ENCODE results near the gene GSE1. TPM values are rescaled to one million over a fixed set of nuclear protein-coding genes. Genes with fewer than 3 reads are reported as not detected.

GSE1 gene
- total and polyA plus RNA-seq, 2 of the 13 experiments (the other 11 are each of a cell fraction or from before 2014, with no cell fraction given): 16.1 to 31.2 TPM

DNA sequence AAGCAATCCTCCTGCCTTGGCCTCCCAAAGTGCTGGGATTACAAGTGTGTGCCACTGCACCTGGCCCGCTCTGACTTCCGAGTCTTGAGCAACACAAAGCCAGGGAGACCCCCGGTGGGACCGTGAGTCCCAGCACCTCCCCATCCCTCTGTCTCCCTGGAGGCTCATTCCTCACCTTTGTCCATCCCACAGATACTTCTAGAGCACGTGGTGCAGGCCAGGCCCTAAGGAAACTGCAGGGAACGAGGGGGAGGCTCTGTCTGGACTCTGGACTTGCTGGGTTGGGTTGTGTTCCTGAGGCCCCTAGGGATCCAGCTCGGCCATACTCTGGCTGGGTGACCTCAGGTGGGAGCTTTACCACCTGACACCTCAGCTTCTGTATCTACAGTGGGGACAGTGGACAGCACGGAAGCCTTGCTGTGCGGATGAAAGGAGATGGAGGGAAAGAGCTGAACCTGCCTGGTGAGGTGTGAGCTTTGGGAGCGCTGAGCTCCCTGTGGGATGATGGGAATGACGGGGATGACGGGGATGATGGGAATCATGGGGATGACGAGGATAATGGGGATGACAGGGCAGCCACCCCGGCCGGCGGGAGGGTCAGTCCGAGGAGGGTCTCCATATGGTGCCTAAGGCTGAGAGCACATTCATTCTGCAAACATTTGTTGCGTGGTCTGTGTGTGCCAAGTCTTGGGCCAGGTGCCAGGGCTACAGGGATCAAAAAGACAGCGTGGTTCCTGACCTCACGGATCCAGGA is 111.2 kb downstream of the GSE1 start (continued):
- TF ChIP-seq, protein P1, sequence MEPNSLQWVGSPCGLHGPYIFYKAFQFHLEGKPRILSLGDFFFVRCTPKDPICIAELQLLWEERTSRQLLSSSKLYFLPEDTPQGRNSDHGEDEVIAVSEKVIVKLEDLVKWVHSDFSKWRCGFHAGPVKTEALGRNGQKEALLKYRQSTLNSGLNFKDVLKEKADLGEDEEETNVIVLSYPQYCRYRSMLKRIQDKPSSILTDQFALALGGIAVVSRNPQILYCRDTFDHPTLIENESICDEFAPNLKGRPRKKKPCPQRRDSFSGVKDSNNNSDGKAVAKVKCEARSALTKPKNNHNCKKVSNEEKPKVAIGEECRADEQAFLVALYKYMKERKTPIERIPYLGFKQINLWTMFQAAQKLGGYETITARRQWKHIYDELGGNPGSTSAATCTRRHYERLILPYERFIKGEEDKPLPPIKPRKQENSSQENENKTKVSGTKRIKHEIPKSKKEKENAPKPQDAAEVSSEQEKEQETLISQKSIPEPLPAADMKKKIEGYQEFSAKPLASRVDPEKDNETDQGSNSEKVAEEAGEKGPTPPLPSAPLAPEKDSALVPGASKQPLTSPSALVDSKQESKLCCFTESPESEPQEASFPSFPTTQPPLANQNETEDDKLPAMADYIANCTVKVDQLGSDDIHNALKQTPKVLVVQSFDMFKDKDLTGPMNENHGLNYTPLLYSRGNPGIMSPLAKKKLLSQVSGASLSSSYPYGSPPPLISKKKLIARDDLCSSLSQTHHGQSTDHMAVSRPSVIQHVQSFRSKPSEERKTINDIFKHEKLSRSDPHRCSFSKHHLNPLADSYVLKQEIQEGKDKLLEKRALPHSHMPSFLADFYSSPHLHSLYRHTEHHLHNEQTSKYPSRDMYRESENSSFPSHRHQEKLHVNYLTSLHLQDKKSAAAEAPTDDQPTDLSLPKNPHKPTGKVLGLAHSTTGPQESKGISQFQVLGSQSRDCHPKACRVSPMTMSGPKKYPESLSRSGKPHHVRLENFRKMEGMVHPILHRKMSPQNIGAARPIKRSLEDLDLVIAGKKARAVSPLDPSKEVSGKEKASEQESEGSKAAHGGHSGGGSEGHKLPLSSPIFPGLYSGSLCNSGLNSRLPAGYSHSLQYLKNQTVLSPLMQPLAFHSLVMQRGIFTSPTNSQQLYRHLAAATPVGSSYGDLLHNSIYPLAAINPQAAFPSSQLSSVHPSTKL (CRISPR knock-in tag; IDR thresholded peaks at IDR 0.05): no peak
- no peak for TF ChIP-seq ZNF33B (CRISPR knock-in tag; IDR thresholded peaks at IDR 0.05)
- TF ChIP-seq TBX2 (CRISPR knock-in tag; IDR thresholded peaks at IDR 0.05; ENCODE audit: borderline replicate concordance): no peak
- TF ChIP-seq ZNF572 (CRISPR knock-in tag; IDR thresholded peaks at IDR 0.05): no peak
- no peak for TF ChIP-seq ZBTB42 (CRISPR knock-in tag; IDR thresholded peaks at IDR 0.05)
- TF ChIP-seq GATAD1 (CRISPR knock-in tag; IDR thresholded peaks at IDR 0.05): no peak
- 0 out of 2 replicates have a peak, but pooled peaks have one; percentile 7 for TF ChIP-seq HNF4G (IDR thresholded peaks at IDR 0.05; ENCODE audit: borderline replicate concordance, low read depth, low read length)
- no peak for TF ChIP-seq HNF4G (CRISPR knock-in tag; IDR thresholded peaks at IDR 0.05; ENCODE audit: borderline replicate concordance, low read depth)
- TF ChIP-seq, protein P2, sequence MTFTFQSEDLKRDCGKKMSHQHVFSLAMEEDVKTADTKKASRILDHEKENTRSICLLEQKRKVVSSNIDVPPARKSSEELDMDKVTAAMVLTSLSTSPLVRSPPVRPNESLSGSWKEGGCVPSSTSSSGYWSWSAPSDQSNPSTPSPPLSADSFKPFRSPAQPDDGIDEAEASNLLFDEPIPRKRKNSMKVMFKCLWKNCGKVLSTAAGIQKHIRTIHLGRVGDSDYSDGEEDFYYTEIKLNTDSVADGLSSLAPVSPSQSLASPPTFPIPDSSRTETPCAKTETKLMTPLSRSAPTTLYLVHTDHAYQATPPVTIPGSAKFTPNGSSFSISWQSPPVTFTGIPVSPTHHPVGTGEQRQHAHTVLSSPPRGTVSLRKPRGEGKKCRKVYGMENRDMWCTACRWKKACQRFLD (CRISPR knock-in tag; IDR thresholded peaks at IDR 0.05; ENCODE audit: borderline replicate concordance): no peak
- TF ChIP-seq, protein P3, sequence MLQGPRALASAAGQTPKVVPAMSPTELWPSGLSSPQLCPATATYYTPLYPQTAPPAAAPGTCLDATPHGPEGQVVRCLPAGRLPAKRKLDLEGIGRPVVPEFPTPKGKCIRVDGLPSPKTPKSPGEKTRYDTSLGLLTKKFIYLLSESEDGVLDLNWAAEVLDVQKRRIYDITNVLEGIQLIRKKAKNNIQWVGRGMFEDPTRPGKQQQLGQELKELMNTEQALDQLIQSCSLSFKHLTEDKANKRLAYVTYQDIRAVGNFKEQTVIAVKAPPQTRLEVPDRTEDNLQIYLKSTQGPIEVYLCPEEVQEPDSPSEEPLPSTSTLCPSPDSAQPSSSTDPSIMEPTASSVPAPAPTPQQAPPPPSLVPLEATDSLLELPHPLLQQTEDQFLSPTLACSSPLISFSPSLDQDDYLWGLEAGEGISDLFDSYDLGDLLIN (CRISPR knock-in tag; IDR thresholded peaks at IDR 0.05; ENCODE audit: borderline replicate concordance): no peak
- TF ChIP-seq PHF5A (CRISPR knock-in tag; IDR thresholded peaks at IDR 0.05; ENCODE audit: low read depth, unreplicated experiment): no peak
- TF ChIP-seq ADNP (CRISPR knock-in tag; IDR thresholded peaks at IDR 0.05): no peak
- TF ChIP-seq HMG20B (CRISPR knock-in tag; conservative IDR thresholded peaks at IDR 0.05): no peak
- no peak for TF ChIP-seq ZFP62 (CRISPR knock-in tag; IDR thresholded peaks at IDR 0.05)
- no peak for TF ChIP-seq BRD4 (CRISPR knock-in tag; IDR thresholded peaks at IDR 0.05)
- 0 out of 2 replicates have a peak, but pooled peaks have one; percentile 12 for TF ChIP-seq SRY (CRISPR knock-in tag; IDR thresholded peaks at IDR 0.05)
- TF ChIP-seq, protein P4, sequence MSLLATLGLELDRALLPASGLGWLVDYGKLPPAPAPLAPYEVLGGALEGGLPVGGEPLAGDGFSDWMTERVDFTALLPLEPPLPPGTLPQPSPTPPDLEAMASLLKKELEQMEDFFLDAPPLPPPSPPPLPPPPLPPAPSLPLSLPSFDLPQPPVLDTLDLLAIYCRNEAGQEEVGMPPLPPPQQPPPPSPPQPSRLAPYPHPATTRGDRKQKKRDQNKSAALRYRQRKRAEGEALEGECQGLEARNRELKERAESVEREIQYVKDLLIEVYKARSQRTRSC (CRISPR knock-in tag; IDR thresholded peaks at IDR 0.05; ENCODE audit: low read depth): no peak
- no peak for TF ChIP-seq KLF6 (CRISPR knock-in tag; IDR thresholded peaks at IDR 0.05)
- TF ChIP-seq NR2C2 (CRISPR knock-in tag; IDR thresholded peaks at IDR 0.05; ENCODE audit: borderline replicate concordance): no peak
- no peak for TF ChIP-seq YY1 (IDR thresholded peaks at IDR 0.05; ENCODE audit: insufficient read depth, insufficient replicate concordance, low read depth, low read length)
- TF ChIP-seq, protein P5, sequence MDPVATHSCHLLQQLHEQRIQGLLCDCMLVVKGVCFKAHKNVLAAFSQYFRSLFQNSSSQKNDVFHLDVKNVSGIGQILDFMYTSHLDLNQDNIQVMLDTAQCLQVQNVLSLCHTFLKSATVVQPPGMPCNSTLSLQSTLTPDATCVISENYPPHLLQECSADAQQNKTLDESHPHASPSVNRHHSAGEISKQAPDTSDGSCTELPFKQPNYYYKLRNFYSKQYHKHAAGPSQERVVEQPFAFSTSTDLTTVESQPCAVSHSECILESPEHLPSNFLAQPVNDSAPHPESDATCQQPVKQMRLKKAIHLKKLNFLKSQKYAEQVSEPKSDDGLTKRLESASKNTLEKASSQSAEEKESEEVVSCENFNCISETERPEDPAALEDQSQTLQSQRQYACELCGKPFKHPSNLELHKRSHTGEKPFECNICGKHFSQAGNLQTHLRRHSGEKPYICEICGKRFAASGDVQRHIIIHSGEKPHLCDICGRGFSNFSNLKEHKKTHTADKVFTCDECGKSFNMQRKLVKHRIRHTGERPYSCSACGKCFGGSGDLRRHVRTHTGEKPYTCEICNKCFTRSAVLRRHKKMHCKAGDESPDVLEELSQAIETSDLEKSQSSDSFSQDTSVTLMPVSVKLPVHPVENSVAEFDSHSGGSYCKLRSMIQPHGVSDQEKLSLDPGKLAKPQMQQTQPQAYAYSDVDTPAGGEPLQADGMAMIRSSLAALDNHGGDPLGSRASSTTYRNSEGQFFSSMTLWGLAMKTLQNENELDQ (CRISPR knock-in tag; IDR thresholded peaks at IDR 0.05; ENCODE audit: borderline replicate concordance): no peak
